Activated effector memory CD4-positive, alpha-beta T cell treated with Interleukin-2 at 50 U/mL for 16 hours (primary cell): ENCODE measurements around the gene ST6GAL1.
A peak's percentile ranks its signal among the peaks of the same experiment; 100 is the strongest.
"Not testable (repeated sequence)": the region's sequence is repeated elsewhere in the genome, so short reads cannot be mapped to it uniquely, and the experiment has no call there.

Source experiments
- DNase-seq: peaks from one replicate; pipeline ENCODE4 v3.0.0-alpha.2; 2020

The ST6GAL1 gene

GRCh38 chr3:187054433-187054832, 124.1 kb downstream of the ST6GAL1 start:
- not testable (repeated sequence) for DNase-seq

GRCh38 chr3:187057803-187058202, 127.5 kb downstream of the ST6GAL1 start:
- not testable (repeated sequence) for DNase-seq

- no peak for DNase-seq
Observed at GRCh38 chr3:187061748-187062147, 131.4 kb downstream of the ST6GAL1 start.

GRCh38 chr3:187062526-187063177, 132.3 kb downstream of the ST6GAL1 start:
- no peak for DNase-seq

GRCh38 chr3:187063286-187064121, 133.2 kb downstream of the ST6GAL1 start:
- DNase-seq: no peak

- no peak for DNase-seq
Observed at GRCh38 chr3:187064210-187065115, 134.1 kb downstream of the ST6GAL1 start.

GRCh38 chr3:187066228-187066995, 136.1 kb downstream of the ST6GAL1 start:
- DNase-seq: peak; percentile 20

- no peak for DNase-seq
Observed at GRCh38 chr3:187068787-187069186, 138.5 kb downstream of the ST6GAL1 start.

- no peak for DNase-seq
Observed at GRCh38 chr3:187069857-187070516, 139.7 kb downstream of the ST6GAL1 start.

- no peak for DNase-seq
Observed at GRCh38 chr3:187072102-187072501, 141.8 kb downstream of the ST6GAL1 start.

- DNase-seq: no peak
Observed at GRCh38 chr3:187072511-187072910, 142.2 kb downstream of the ST6GAL1 start.

GRCh38 chr3:187073581-187074098, 143.3 kb downstream of the ST6GAL1 start:
- DNase-seq: no peak

GRCh38 chr3:187074846-187075245, 144.5 kb downstream of the ST6GAL1 start:
- no peak for DNase-seq

GRCh38 chr3:187076297-187076696, 146.0 kb downstream of the ST6GAL1 start:
- DNase-seq: no peak

GRCh38 chr3:187077085-187077484, 146.8 kb downstream of the ST6GAL1 start:
- no peak for DNase-seq

GRCh38 chr3:187077537-187077936, 147.2 kb downstream of the ST6GAL1 start:
- DNase-seq: no peak

GRCh38 chr3:187079090-187080022, 149.0 kb downstream of the ST6GAL1 start:
- DNase-seq: no peak

GRCh38 chr3:187080799-187081450, 150.6 kb downstream of the ST6GAL1 start:
- no peak for DNase-seq

- no peak for DNase-seq
Observed at GRCh38 chr3:187082758-187083375, 152.5 kb downstream of the ST6GAL1 start.
